ENCODE data around the gene CUBN. TPM values are rescaled to one million over a fixed set of nuclear protein-coding genes. Genes with fewer than 3 reads are reported as not detected.
A peak's percentile ranks its signal among the peaks of the same experiment; 100 is the strongest.

CUBN gene
- total and polyA plus RNA-seq, 12 donors = 0.41 to 9.3 (median 1.3) TPM

- Histone ChIP-seq H3K27me3 (no peaks in the 10 kb centered on the region), H3K36me3 (replicated peaks in 1 of 2) (no peaks in the 10 kb centered on the region), H3K4me1 (replicated peaks in 1 of 2) (no peaks in the 10 kb centered on the region), H3K9me3 (replicated peaks in 1 of 3) (no peaks in the 10 kb centered on the region), H3K4me3 (no peak overlapping the region), H3K27ac (no peak overlapping the region)
- intact Hi-C loops (cut with DNase I) = no loop called here
- no peak for TF ChIP-seq CTCF (IDR thresholded peaks at IDR 0.05)
- TF ChIP-seq POLR2A (IDR thresholded peaks at IDR 0.05) = no peak
- 63 to 70% (median 68%) methylated on average over 4 of the region's 4 CpGs for WGBS, 4 donors
- DNase-seq = peak in 1 of 7 donors; percentile 13
Measured at GRCh38 chr10:17169803-17170202, 40.2 kb upstream of the CUBN start.

GRCh38 chr10:17166699-17167098 lies 37.1 kb upstream of the CUBN start:
- H3K4me1 ChIP-seq (replicated peaks in 1 of 2) = no peaks in the 10 kb centered on the region
- WGBS, 4 donors = 91 to 98% (median 96%) methylated on average over 3 of the region's 3 CpGs

GRCh38 chr10:17162828-17163227 lies 33.2 kb upstream of the CUBN start:
- Histone ChIP-seq H3K27me3 (no peaks in the 10 kb centered on the region), H3K27ac (no peak overlapping the region), H3K4me1 (replicated peaks in 1 of 2) (no peaks in the 10 kb centered on the region), H3K4me3 (no peak overlapping the region), H3K9me3 (replicated peaks in 1 of 3) (no peaks in the 10 kb centered on the region), H3K36me3 (replicated peaks in 1 of 2) (no peaks in the 10 kb centered on the region)
- intact Hi-C loops (cut with DNase I) = no loop called here
- DNase-seq = no peak
- WGBS, 4 donors = 82 to 89% (median 86%) methylated on average over 2 of the region's 2 CpGs
- TF ChIP-seq CTCF (IDR thresholded peaks at IDR 0.05) (no peak), POLR2A (IDR thresholded peaks at IDR 0.05) (no peak)

More at GRCh38 chr10:17166699-17167098, 37.1 kb upstream of the CUBN start:
- no peaks in the 10 kb centered on the region for H3K36me3 ChIP-seq (replicated peaks in 1 of 2)
- no peak overlapping the region for H3K4me3 ChIP-seq
- H3K27ac ChIP-seq = no peak overlapping the region
- no peaks in the 10 kb centered on the region for H3K27me3 ChIP-seq
- intact Hi-C loops (cut with DNase I) = no loop called here
- no peak for DNase-seq
- no peaks in the 10 kb centered on the region for H3K9me3 ChIP-seq (replicated peaks in 1 of 3)
- no peak for TF ChIP-seq CTCF (IDR thresholded peaks at IDR 0.05)
- no peak for TF ChIP-seq POLR2A (IDR thresholded peaks at IDR 0.05)

- intact Hi-C loops (cut with DNase I) = no loop called here
- H3K9me3 ChIP-seq (replicated peaks in 1 of 3) = no peaks in the 10 kb centered on the region
- no peak overlapping the region for H3K4me3 ChIP-seq
- 56 to 59% (median 59%) methylated on average over 3 of the region's 3 CpGs for WGBS, 4 donors
- no peaks in the 10 kb centered on the region for H3K27me3 ChIP-seq
- no peak overlapping the region for H3K27ac ChIP-seq
- DNase-seq = no peak
- no peaks in the 10 kb centered on the region for H3K4me1 ChIP-seq (replicated peaks in 1 of 2)
- H3K36me3 ChIP-seq (replicated peaks in 1 of 2) = no peaks in the 10 kb centered on the region
- TF ChIP-seq CTCF (IDR thresholded peaks at IDR 0.05) = no peak
- no peak for TF ChIP-seq POLR2A (IDR thresholded peaks at IDR 0.05)
Measured at GRCh38 chr10:17161775-17162174, 32.2 kb upstream of the CUBN start.
